Measurements from ENCODE around the gene DUSP23. TPM values are rescaled to one million over a fixed set of nuclear protein-coding genes. Genes with fewer than 3 reads are reported as not detected.

Gene DUSP23
- total and polyA plus RNA-seq, 10 of the 15 experiments (the other 5 are each of a cell fraction or from before 2014, with no cell fraction given): 1.1 to 6.9 (median 4.1) TPM; not detected in 1

- TF ChIP-seq BRCA1 (IDR thresholded peaks at IDR 0.05; ENCODE audit: low read depth, low read length) (no peak), RFX5 (IDR thresholded peaks at IDR 0.05; ENCODE audit: low read depth, low read length) (no peak), NR2C1 (IDR thresholded peaks at IDR 0.05) (peak; percentile 58), EED (IDR thresholded peaks at IDR 0.05; ENCODE audit: low read depth) (peak; percentile 45), PKNOX1 (IDR thresholded peaks at IDR 0.05) (peak; percentile 82), TCF7 (IDR thresholded peaks at IDR 0.05; ENCODE audit: borderline replicate concordance) (no peak), NFYB (IDR thresholded peaks at IDR 0.05; ENCODE audit: insufficient read depth, low read depth, low read length) (peak; percentile 77), KDM1A (IDR thresholded peaks at IDR 0.05; ENCODE audit: borderline replicate concordance) (no peak), LARP7 (IDR thresholded peaks at IDR 0.05) (peak; percentile 63; the same call in 1 of the 2 replicates), CEBPB (IDR thresholded peaks at IDR 0.05; ENCODE audit: borderline replicate concordance in 1 of 2, low read depth in 2 of 2, low read length in 2 of 2) (0 out of 4 replicates have a peak, but pooled peaks of 1 of the 2 experiments have one; percentile 14), SREBF2 (IDR thresholded peaks at IDR 0.05; ENCODE audit: low read length) (no peak), NFYA (IDR thresholded peaks at IDR 0.05; ENCODE audit: borderline replicate concordance, low read depth, low read length) (no peak), IKZF2 (IDR thresholded peaks at IDR 0.05) (peak; percentile 84 to 89), NFIC (IDR thresholded peaks at IDR 0.05; ENCODE audit: low read depth, low read length) (no peak), CHD1 (IDR thresholded peaks at IDR 0.05; ENCODE audit: low read depth, low read length) (no peak), RB1 (IDR thresholded peaks at IDR 0.05; ENCODE audit: borderline replicate concordance) (no peak)
- TF ChIP-seq, protein P1, sequence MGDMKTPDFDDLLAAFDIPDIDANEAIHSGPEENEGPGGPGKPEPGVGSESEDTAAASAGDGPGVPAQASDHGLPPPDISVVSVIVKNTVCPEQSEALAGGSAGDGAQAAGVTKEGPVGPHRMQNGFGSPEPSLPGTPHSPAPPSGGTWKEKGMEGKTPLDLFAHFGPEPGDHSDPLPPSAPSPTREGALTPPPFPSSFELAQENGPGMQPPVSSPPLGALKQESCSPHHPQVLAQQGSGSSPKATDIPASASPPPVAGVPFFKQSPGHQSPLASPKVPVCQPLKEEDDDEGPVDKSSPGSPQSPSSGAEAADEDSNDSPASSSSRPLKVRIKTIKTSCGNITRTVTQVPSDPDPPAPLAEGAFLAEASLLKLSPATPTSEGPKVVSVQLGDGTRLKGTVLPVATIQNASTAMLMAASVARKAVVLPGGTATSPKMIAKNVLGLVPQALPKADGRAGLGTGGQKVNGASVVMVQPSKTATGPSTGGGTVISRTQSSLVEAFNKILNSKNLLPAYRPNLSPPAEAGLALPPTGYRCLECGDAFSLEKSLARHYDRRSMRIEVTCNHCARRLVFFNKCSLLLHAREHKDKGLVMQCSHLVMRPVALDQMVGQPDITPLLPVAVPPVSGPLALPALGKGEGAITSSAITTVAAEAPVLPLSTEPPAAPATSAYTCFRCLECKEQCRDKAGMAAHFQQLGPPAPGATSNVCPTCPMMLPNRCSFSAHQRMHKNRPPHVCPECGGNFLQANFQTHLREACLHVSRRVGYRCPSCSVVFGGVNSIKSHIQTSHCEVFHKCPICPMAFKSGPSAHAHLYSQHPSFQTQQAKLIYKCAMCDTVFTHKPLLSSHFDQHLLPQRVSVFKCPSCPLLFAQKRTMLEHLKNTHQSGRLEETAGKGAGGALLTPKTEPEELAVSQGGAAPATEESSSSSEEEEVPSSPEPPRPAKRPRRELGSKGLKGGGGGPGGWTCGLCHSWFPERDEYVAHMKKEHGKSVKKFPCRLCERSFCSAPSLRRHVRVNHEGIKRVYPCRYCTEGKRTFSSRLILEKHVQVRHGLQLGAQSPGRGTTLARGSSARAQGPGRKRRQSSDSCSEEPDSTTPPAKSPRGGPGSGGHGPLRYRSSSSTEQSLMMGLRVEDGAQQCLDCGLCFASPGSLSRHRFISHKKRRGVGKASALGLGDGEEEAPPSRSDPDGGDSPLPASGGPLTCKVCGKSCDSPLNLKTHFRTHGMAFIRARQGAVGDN (IDR thresholded peaks at IDR 0.05): peak; percentile 27; the same call in 1 of the 2 replicates
- TF ChIP-seq, protein P2, sequence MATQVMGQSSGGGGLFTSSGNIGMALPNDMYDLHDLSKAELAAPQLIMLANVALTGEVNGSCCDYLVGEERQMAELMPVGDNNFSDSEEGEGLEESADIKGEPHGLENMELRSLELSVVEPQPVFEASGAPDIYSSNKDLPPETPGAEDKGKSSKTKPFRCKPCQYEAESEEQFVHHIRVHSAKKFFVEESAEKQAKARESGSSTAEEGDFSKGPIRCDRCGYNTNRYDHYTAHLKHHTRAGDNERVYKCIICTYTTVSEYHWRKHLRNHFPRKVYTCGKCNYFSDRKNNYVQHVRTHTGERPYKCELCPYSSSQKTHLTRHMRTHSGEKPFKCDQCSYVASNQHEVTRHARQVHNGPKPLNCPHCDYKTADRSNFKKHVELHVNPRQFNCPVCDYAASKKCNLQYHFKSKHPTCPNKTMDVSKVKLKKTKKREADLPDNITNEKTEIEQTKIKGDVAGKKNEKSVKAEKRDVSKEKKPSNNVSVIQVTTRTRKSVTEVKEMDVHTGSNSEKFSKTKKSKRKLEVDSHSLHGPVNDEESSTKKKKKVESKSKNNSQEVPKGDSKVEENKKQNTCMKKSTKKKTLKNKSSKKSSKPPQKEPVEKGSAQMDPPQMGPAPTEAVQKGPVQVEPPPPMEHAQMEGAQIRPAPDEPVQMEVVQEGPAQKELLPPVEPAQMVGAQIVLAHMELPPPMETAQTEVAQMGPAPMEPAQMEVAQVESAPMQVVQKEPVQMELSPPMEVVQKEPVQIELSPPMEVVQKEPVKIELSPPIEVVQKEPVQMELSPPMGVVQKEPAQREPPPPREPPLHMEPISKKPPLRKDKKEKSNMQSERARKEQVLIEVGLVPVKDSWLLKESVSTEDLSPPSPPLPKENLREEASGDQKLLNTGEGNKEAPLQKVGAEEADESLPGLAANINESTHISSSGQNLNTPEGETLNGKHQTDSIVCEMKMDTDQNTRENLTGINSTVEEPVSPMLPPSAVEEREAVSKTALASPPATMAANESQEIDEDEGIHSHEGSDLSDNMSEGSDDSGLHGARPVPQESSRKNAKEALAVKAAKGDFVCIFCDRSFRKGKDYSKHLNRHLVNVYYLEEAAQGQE (IDR thresholded peaks at IDR 0.05; ENCODE audit: low read depth, low read length): no peak
Observed at GRCh38 chr1:159780583-159781582, at the start of gene DUSP23 (continued).

Data from GM12878 (cell line).